SK-N-SH (cell line): ENCODE measurements around the gene STK4. TPM values are rescaled to one million over a fixed set of nuclear protein-coding genes. Genes with fewer than 3 reads are reported as not detected.

Experiments used
- CTCF ChIA-PET: fragments of 300-600, 350-600 bp; formaldehyde crosslinking; extraction: SDS; loops from one replicate; lab custom pipeline; 2021; lab: Yijun Ruan, JAX
- POLR2A ChIA-PET: fragments of 350-600 bp; sonication (Branson Sonifier 250); formaldehyde crosslinking; extraction: SDS; loops from one replicate; lab custom pipeline; 2020; ENCODE audit warnings: antibody characterized with exemption, inconsistent platforms; lab: Yijun Ruan, JAX
- DNase-seq: peaks from one replicate; pipeline ENCODE4 v3.0.0; 2012
- H2AFZ ChIP-seq: fragments of 200-600 bp; sonication (generic); 2 replicates; pipeline ENCODE4 v1.8.1; 2016; ENCODE audit warnings: antibody characterized with exemption, mild to moderate bottlenecking, low read depth
- H3F3A ChIP-seq: fragments of 200-600 bp; sonication (generic); replicated peaks from 2 replicates; pipeline ENCODE3; 2016; ENCODE audit warnings: antibody characterized with exemption, mild to moderate bottlenecking; ENCODE audit not compliant: insufficient read depth
- H3K27ac ChIP-seq, 2 experiments: fragments of 200-500 bp in 1 of 2; fragments of 200-600 bp in 1 of 2; sonication (Bioruptor generic) in 1 of 2; sonication (generic), shearing (Covaris generic) in 1 of 2; 2 replicates each; pipeline versions ENCODE4 v1.5.1 to v1.6.1; 2014 to 2016; ENCODE audit warnings: low read depth in 2 of 2, inconsistent platforms in 1 of 2, low read length in 1 of 2, mild to moderate bottlenecking in 1 of 2, mixed read lengths in 1 of 2
- H3K27me3 ChIP-seq: fragments of 200-600 bp; sonication (generic), shearing (Covaris generic); 2 replicates; pipeline ENCODE4 v1.6.1; 2016; ENCODE audit warnings: mixed run types; ENCODE audit not compliant: insufficient read depth
- H3K36me3 ChIP-seq, 2 experiments: fragments of 200-500 bp in 1 of 2; fragments of 200-600 bp in 1 of 2; sonication (Bioruptor generic) in 1 of 2; sonication (generic) in 1 of 2; replicated peaks in 1 of 2; 2 replicates each; pipeline versions ENCODE3 to v1.5.1; 2014 to 2016; ENCODE audit warnings: low read length in 1 of 2, mild to moderate bottlenecking in 1 of 2; ENCODE audit not compliant: insufficient read depth in 2 of 2, control insufficient read depth in 1 of 2
- H3K4me1 ChIP-seq, 2 experiments: fragments of 200-500 bp in 1 of 2; fragments of 200-600 bp in 1 of 2; sonication (Bioruptor generic) in 1 of 2; sonication (generic), shearing (Covaris generic) in 1 of 2; 2 replicates each; pipeline versions ENCODE4 v1.5.1 to v1.6.1; 2014 to 2016; ENCODE audit warnings: low read depth in 1 of 2, low read length in 1 of 2, mixed run types in 1 of 2; ENCODE audit not compliant: insufficient read depth in 2 of 2, control insufficient read depth in 1 of 2
- H3K4me2 ChIP-seq: fragments of 200-600 bp; sonication (generic), shearing (Covaris generic); 2 replicates; pipeline ENCODE4 v1.6.1; 2017; ENCODE audit warnings: mixed run types
- H3K4me3 ChIP-seq, 2 experiments: fragments of 200-500 bp in 1 of 2; fragments of 200-600 bp in 1 of 2; sonication (Bioruptor generic) in 1 of 2; sonication (generic), shearing (Covaris generic) in 1 of 2; 2 replicates each; pipeline versions ENCODE4 v1.5.1 to v1.8.1; 2014 to 2016; ENCODE audit warnings: low read depth in 2 of 2, inconsistent platforms in 1 of 2, low read length in 1 of 2, mild to moderate bottlenecking in 1 of 2, mixed read lengths in 1 of 2, moderate library complexity in 1 of 2
- H3K79me2 ChIP-seq: fragments of 200-600 bp; sonication (generic); 2 replicates; pipeline ENCODE4 v1.8.1; 2017; ENCODE audit warnings: mild to moderate bottlenecking; ENCODE audit not compliant: insufficient read depth
- H3K9ac ChIP-seq: fragments of 200-600 bp; sonication (generic); 2 replicates; pipeline ENCODE4 v1.6.1; 2017; ENCODE audit warnings: mixed run types
- H3K9me2 ChIP-seq: fragments of 200-600 bp; sonication (generic); 2 replicates; pipeline ENCODE4 v1.6.1; 2017; ENCODE audit warnings: mixed run types
- H3K9me3 ChIP-seq: fragments of 200-600 bp; sonication (generic); 2 replicates; pipeline ENCODE4 v1.6.1; 2017; ENCODE audit warnings: mixed run types, mild to moderate bottlenecking, moderate library complexity
- H4K20me1 ChIP-seq: fragments of 200-600 bp; sonication (generic); 2 replicates; pipeline ENCODE4 v1.6.1; 2017; ENCODE audit warnings: mild to moderate bottlenecking, mixed run types; ENCODE audit not compliant: insufficient read depth
- FOXJ3 ChIP-seq: sonication (generic); formaldehyde crosslinking; IDR thresholded peaks from 2 replicates; pipeline ENCODE4 v1.5.1; 2020; ENCODE audit warnings: mild to moderate bottlenecking, missing genetic modification reagents
- GATA2 ChIP-seq: sonication (generic); formaldehyde crosslinking; IDR thresholded peaks from 2 replicates; pipeline ENCODE4 v1.5.0; 2020; ENCODE audit warnings: mild to moderate bottlenecking, missing genetic modification reagents
- JUND ChIP-seq: IDR thresholded peaks from 2 replicates; pipeline ENCODE4 v1.4.0; 2012
- NFIC ChIP-seq: IDR thresholded peaks from 2 replicates; pipeline ENCODE4 v1.4.0; 2012; ENCODE audit warnings: borderline replicate concordance
- POLR2AphosphoS5 ChIP-seq: IDR thresholded peaks from 2 replicates; pipeline ENCODE4 v1.6.1; 2012; ENCODE audit warnings: low read depth, low read length
- TCF12 ChIP-seq: IDR thresholded peaks from 2 replicates; pipeline ENCODE4 v1.4.0; 2012
- TEAD4 ChIP-seq: IDR thresholded peaks from 2 replicates; pipeline ENCODE4 v1.4.0; 2012; ENCODE audit warnings: mild to moderate bottlenecking, borderline replicate concordance; ENCODE audit not compliant: insufficient read depth
- WGBS: methylation state at CpG from one replicate; pipeline ENCODE4 v1.1.6; 2017; ENCODE audit warnings: low lambda C conversion rate; 5-methylcytosine and 5-hydroxymethylcytosine counted together
- polyA plus RNA-seq, 3 experiments: library from polyadenylated mRNA; depleted of rRNA; stranded (reverse); fragments of >200 nt; gene quantifications; 2 replicates each; pipeline ENCODE4 v1.2.3, GENCODE V29; 2012
- TF ChIP-seq, protein P1 (sequence below): IDR thresholded peaks from 2 replicates; pipeline ENCODE4 v1.4.0; 2012; ENCODE audit warnings: low read depth, borderline replicate concordance
- TF ChIP-seq, protein P2 (sequence below): IDR thresholded peaks from 2 replicates; pipeline ENCODE4 v1.6.1; 2012; ENCODE audit warnings: mild to moderate bottlenecking, low read depth, low read length, moderate library complexity
- TF ChIP-seq, protein P3 (sequence below): IDR thresholded peaks from 2 replicates; pipeline ENCODE4; 2012
- TF ChIP-seq, protein P4 (sequence below): IDR thresholded peaks from 2 replicates; pipeline ENCODE4 v1.4.0; 2012; ENCODE audit warnings: low read depth, borderline replicate concordance
- TF ChIP-seq, protein P5 (sequence below): IDR thresholded peaks from 2 replicates; pipeline ENCODE4 v1.4.0; 2012; ENCODE audit warnings: low read depth

STK4 gene
- polyA plus RNA-seq, 1 of the 3 experiments (the other 2 are of a cell fraction), result 11.4 TPM

DNA sequence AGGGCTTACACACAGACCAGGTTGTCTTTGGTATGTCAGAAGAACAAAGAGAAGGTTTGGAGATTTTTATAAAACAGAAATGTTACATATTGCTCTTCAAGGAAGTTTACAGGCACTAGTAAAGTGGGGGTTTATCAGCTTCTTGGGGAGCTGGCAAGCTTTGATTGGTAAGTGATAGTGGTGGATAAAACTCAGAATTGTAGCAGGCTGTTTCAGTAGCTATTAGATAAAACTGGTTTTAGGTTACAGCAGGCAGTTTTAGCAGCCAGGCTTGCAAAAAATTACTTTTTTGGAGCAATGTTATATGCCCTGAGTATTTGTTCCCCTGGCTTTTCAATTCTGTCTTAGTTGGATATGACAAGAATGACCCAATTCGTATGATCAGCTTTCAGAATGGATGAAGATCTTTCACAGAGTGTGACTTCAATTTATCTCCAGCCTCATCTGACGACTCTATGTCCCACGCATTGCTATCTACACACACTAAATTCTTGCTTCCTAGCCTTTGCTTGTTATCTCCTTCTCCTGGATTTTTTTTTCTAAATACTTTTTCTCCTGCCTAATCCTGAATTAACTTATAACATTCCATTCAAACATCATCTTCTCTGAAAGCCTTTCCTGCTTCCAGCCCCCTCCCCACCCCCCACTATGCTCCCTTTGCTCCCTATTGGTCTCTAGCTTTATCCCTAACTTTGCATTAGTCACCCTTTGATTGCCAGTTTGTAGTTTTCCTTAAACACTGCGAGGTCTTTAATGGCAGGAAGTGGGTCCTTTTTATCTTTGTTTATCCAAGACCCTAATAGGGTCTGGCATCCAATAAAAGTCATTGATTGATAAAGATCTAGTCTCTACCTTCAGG lies 5.1 kb upstream of the STK4 start (continued):
- TF ChIP-seq, protein P1, sequence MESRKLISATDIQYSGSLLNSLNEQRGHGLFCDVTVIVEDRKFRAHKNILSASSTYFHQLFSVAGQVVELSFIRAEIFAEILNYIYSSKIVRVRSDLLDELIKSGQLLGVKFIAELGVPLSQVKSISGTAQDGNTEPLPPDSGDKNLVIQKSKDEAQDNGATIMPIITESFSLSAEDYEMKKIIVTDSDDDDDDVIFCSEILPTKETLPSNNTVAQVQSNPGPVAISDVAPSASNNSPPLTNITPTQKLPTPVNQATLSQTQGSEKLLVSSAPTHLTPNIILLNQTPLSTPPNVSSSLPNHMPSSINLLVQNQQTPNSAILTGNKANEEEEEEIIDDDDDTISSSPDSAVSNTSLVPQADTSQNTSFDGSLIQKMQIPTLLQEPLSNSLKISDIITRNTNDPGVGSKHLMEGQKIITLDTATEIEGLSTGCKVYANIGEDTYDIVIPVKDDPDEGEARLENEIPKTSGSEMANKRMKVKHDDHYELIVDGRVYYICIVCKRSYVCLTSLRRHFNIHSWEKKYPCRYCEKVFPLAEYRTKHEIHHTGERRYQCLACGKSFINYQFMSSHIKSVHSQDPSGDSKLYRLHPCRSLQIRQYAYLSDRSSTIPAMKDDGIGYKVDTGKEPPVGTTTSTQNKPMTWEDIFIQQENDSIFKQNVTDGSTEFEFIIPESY, result no peak
- TF ChIP-seq FOXJ3 (CRISPR knock-in tag) (no peak), GATA2 (CRISPR knock-in tag) (no peak), TCF12 (no peak), POLR2AphosphoS5 (no peak)
- TF ChIP-seq, protein P2, sequence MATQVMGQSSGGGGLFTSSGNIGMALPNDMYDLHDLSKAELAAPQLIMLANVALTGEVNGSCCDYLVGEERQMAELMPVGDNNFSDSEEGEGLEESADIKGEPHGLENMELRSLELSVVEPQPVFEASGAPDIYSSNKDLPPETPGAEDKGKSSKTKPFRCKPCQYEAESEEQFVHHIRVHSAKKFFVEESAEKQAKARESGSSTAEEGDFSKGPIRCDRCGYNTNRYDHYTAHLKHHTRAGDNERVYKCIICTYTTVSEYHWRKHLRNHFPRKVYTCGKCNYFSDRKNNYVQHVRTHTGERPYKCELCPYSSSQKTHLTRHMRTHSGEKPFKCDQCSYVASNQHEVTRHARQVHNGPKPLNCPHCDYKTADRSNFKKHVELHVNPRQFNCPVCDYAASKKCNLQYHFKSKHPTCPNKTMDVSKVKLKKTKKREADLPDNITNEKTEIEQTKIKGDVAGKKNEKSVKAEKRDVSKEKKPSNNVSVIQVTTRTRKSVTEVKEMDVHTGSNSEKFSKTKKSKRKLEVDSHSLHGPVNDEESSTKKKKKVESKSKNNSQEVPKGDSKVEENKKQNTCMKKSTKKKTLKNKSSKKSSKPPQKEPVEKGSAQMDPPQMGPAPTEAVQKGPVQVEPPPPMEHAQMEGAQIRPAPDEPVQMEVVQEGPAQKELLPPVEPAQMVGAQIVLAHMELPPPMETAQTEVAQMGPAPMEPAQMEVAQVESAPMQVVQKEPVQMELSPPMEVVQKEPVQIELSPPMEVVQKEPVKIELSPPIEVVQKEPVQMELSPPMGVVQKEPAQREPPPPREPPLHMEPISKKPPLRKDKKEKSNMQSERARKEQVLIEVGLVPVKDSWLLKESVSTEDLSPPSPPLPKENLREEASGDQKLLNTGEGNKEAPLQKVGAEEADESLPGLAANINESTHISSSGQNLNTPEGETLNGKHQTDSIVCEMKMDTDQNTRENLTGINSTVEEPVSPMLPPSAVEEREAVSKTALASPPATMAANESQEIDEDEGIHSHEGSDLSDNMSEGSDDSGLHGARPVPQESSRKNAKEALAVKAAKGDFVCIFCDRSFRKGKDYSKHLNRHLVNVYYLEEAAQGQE, result no peak

DNA sequence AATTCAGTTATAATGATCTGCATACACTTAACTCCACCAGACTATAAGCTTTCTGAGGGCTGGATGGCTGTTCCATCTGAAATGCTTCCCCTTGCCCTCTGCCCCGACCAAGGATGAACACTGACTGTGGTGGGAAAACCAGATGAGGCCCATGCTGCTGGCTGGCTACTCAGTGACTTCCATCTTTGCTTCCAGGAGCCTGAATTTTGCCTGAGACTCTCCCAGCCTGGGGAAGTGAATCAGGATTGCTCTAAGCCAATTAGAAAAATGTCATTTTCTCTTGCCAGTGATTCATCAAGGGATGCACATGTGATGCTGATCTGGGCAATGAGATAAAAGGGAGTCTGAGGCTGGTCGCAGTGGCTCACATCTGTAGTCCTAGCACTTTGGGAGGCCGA lies 4.4 kb upstream of the STK4 start:
- Histone ChIP-seq H3K36me3 (no peaks in the 10 kb centered on the region), H3F3A (peaks cover 26% of the 10 kb centered on the region), H3K4me1 (peaks cover 22 to 24% of the 10 kb centered on the region in 2 experiments), H3K27me3 (no peaks in the 10 kb centered on the region), H3K9me3 (no peaks in the 10 kb centered on the region)
- WGBS, result 34% methylated on average over 3 of the region's 3 CpGs
- POLR2A ChIA-PET, result no interaction called here
- CTCF ChIA-PET, result interaction anchor here (0.8 to 1.0 kb wide), 3 partner anchors 13 to 134 kb away, joined by 3 read pairs; no protein-coding TSS in a partner anchor
- DNase-seq, result peak; percentile 43
- TF ChIP-seq, protein P3, sequence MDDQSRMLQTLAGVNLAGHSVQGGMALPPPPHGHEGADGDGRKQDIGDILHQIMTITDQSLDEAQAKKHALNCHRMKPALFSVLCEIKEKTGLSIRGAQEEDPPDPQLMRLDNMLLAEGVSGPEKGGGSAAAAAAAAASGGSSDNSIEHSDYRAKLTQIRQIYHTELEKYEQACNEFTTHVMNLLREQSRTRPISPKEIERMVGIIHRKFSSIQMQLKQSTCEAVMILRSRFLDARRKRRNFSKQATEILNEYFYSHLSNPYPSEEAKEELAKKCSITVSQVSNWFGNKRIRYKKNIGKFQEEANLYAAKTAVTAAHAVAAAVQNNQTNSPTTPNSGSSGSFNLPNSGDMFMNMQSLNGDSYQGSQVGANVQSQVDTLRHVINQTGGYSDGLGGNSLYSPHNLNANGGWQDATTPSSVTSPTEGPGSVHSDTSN, result peak; percentile 25; the same call in 1 of the 2 replicates
- no peak for TF ChIP-seq NFIC
- TF ChIP-seq JUND, result 0 out of 2 replicates have a peak, but pooled peaks have one; percentile 10
- no peak for TF ChIP-seq TEAD4
- TF ChIP-seq, protein P4, sequence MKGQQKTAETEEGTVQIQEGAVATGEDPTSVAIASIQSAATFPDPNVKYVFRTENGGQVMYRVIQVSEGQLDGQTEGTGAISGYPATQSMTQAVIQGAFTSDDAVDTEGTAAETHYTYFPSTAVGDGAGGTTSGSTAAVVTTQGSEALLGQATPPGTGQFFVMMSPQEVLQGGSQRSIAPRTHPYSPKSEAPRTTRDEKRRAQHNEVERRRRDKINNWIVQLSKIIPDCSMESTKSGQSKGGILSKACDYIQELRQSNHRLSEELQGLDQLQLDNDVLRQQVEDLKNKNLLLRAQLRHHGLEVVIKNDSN, result peak; percentile 71; the same call in 1 of the 2 replicates
- TF ChIP-seq, protein P5, sequence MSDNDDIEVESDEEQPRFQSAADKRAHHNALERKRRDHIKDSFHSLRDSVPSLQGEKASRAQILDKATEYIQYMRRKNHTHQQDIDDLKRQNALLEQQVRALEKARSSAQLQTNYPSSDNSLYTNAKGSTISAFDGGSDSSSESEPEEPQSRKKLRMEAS, result 0 out of 2 replicates have a peak, but pooled peaks have one; percentile 31
- TF ChIP-seq, all 33 proteins: peak for 4
- Histone ChIP-seq H3K4me3 (no peak overlapping the region), H3K9me2 (no peaks in the 10 kb centered on the region), H2AFZ (peak overlapping the region; percentile 71), H3K27ac (peak overlapping the region in 1 of 2 experiments; percentile 70; a peak in 2 of 4 replicates), H3K4me2 (0 out of 2 replicates have a peak overlapping the region, but pooled peaks have one; percentile 14), H3K9ac (no peak overlapping the region), H3K79me2 (peaks cover 35% of the 10 kb centered on the region), H4K20me1 (peaks cover 16% of the 10 kb centered on the region)
